Urothelium cell line (cell line): ENCODE results near the gene RENBP.
A peak's percentile ranks its signal among the peaks of the same experiment; 100 is the strongest.

ENCODE experiments used
- DNase-seq: peaks from one replicate; pipeline ENCODE4 v3.0.0; 2011; ENCODE audit warnings: low spot score, mixed read lengths
- FAIRE-seq: peaks from 2 replicates; lab custom pipeline; 2011; peaks lifted over from hg19 to GRCh38; lab: Jason Lieb, UNC

RENBP gene

DNA sequence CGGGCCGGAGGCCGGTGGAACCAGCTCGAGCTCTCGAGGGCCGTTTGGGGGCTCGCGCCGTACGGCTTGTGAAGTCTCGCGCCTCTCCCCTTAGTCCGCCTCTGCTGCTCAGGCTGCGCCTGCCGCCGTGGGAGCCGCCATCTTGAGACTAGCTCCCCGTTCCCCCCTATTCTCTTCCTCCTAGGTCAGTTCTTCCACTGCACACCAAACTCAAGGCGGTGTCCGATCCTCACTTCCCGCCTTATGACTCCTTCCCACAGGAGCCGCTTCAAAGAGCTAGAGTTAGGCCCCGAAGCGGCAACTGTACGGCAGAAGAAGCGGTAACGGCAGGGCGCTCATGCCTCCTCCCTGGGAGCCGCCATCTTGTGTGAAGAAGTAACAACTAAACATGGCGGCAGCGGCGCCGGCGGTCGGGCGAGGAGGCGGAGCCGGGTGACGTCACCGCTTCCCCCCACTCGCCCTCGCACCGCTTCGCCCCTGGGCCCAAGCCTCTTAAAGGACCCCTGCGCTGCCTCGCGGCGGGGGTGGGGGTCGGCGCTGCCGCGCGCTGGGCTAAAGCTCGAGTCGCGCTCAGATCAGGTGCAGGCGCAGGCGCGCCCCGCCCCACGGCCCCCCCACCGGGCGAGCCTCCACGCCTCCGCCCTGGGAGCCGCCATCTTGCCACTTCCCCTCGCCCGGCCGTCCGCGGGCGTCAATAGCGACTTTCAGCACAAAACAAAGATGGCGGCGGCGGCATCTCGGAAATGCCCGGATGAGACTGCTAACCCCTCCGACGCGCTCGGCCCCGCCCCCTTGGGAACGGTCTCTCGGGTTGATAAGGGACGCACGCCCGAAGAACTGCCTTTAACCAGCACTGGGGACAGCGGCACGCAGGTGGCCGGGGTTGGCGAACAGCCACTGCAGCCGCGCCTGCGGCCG, 27.3 kb upstream of the RENBP start, which contains the start of gene HCFC1:
Gene HCFC1, minus strand, starts transcription at position 369 of the 918 bp plus-strand sequence. CDS start 978 bp downstream, outside the sequence.
- peak; percentile 71 for FAIRE-seq

DNA sequence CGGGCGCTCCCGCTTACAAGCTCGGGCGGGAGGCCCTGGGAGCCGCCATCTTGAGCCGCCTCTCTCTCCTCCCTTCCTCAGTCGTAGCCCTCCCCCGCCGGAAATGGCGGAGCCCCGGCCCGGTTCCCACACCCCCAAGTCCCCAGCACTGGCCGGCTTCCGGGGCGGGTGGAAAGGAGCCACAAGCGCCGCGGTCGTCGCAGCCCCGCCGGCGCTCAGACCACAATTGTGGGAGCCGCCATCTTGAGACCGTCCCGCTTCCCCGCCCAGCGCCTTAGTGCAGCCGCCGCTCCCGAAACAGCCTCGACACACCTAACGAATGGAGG, 26.6 kb upstream of the RENBP start:
- DNase-seq = peak; percentile 88
- FAIRE-seq = no peak

More for the DNA sequence above, 27.3 kb upstream of the RENBP start, which contains the start of gene HCFC1:
- DNase-seq = peak; percentile 84

DNA sequence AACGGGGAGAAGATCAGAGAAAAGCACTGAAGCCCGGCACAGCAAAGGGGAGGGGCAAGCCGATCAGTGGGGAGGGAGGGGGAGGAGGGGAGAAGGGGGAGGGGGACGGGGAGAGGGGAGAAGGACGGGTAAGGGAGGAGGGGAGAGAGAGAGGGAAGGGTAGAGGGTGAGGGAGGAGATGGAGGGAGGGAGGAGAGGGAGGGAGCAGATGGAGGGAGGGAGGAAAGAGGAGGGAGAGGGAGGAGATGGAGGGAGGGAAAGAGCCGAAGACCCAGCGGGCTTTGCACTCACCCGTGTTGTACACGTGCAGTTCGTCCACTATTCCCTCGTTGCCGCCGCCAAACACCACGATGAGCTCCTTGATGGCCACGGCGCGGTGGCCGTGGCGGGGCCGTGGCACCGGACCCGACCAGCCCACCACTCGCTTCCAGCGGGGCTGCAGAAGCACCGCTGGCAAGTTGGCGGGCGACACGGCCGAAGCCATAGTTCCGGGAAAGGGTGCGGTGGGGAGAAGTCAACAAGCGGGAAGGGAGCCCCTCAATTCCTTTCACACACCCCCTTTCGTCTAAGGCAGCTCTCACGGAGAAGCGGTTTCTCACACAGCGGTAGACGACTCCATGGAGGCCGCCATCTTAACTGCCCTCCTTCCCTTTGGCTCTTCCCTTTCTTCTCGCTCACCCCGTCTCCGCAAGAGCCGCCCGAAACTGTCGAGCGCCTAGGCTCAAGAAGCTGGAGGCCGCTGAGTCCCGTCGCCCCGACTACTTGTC, 26.1 kb upstream of the RENBP start:
- FAIRE-seq (no peak), DNase-seq (peak; percentile 19)

DNA sequence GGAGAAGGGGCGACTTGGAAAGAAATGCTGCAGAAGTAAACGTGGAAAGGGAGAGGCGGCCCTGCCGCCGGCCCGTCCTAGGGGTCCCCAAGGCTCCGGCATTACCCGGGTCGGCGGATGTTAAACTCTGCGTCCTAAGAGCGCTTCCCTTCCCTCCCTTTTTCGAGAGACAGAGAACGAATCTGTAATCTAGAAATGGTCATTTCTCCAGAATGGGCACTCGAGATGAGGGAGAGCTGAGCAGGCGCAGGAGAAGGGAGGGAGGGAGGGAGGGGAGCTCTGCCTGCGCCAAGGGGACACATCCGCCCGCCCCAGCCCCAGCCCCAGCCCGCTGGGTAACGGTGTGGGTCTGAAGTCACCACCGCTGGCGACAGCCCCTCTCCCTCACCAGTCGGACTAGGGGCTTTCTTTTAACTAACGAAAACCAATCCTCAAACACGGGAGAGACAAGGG, 25.5 kb upstream of the RENBP start:
- DNase-seq (no peak), FAIRE-seq (no peak)

DNA sequence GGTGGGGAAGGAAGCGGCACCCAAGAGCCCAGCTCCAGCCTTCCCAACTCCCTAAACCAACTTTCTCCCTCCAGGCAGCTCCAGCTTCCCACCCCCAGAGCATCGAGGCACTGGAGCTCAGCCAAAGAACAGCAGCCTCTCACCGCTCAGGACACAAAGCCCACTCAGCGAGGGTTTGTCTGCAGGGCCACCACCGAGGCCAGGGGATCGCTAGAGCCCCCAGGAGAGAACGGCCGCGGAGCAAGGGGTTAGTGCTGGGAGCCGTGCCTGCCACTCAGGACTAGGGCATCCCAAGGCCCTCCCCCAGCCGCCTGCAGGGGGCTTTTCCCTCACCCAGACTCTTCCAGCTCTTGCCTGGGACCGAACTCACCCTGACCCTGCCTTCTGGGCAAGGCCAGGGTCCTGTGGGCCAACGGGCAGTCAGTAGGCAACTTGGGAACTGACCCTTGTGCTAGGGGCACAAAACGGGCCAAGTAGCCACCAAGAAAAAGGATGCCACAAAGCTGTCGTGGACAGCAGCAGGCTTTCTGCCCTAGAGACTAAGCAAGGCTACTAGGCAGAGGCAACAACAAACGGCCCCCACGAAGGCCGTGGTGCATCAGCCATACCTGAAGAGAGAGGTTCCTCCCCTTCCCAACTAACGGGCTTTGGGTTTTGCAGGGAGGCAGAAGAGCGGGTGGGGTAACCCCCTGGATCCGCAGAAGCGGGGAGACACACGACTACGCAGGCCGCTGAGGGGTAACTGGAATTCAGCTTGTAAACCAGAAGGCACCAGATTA, 24.9 kb upstream of the RENBP start:
- DNase-seq (no peak), FAIRE-seq (no peak)

DNA sequence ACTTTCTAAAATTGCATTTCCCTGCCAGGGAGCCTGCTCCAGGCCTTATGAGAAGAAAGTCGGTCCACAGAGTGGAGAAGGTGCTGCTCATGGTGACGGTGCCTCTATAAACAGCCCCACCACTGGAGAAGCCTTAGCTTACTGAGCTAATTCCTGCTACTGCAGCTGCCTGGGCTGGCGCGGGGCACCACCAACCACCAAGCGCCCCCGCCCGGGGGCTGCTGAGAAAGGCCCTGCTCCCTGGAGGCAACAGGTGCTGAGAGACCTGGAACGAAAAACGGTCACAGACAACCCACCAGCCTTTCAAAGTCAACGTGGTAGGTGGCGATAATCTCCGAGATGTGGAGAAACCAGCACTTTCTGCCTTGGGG, 24.3 kb upstream of the RENBP start:
- FAIRE-seq (no peak), DNase-seq (no peak)

DNA sequence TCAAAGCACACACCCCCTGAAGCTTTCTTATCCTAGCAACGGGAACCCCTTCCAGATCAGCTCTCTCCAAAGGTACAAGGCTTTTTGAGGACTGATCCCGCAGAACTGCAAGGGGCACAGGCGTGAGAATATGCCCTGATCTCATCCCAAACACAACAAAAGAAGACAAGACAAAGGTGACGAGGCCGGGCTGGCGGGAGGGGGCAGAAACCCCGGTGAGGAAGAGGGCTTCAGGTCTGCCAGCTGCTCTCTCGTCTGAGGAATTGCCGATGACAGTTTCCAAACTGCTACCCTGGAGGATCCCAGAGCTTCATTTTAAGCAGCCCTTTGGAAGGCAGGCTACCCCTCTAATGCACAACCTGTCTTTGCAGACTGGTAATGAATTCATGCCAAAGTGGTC, 23.8 kb upstream of the RENBP start:
- FAIRE-seq (no peak), DNase-seq (no peak)

DNA sequence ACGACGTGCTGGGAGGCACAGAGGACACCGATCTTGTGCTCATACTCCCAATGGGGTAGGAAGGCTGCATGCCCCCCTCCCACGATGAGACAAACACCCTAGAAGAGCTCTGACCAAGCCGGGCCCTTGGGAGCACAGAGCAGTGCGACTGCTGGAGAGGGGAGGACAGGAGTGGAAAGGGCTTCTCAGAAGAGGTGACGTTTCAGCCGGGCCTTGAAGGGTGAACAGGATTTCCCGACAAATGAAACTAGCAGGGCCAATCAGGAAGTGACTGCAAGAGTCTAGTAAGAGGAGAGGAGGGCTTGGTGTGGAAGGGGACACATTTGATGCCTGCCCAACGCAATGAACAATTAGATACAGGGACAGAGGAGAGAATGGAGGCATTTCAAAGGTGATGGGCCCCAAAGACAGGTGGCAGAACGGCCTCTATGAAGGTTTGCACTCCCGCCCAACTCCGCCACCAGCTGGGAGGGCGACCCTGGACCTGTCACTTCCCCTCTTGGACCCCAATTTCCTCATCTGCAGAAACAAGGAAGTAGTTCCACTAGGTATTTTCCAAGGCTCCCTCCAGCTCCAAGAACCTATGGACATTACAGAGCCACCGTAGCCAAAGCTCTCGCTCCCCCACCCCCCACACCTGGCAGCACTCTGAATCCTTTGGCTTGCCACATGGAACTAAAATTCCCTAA, 23.2 kb upstream of the RENBP start:
- FAIRE-seq = no peak

DNA sequence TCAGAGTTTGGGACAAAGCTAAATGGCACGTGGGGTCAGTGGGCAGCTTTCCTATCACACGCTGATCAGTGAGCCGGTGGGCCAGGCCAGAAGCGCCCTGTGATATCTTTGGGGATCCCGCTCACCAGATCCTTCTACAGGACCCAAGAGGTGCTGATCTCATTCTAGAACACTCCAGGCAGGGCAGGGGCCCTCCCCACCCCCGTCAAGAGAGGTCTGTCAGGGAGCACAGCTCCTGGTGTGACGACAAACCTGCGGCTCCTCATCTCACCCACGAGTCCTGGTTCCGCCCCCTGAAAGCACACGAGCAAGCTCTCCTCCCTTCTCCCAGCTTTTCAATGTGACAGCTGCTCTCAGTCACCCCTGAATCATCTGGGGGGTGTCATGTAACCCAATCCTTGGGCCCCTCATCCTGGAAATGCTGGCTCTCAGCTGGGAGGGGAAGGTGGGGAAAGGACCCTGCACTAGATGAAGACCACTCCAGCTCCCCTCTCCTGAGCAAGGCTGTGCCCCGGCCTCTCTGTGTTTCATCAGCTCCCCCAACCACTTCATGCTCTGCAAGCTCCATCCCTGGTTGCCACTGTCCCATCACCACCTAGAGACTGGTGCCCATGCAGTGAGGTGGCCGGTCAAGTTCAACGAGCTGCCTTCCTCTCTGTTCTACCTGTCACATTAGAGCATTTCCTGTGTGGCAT, 22.5 kb upstream of the RENBP start:
- no peak for DNase-seq
- no peak for FAIRE-seq

More for the DNA sequence above, 23.2 kb upstream of the RENBP start:
- no peak for DNase-seq

DNA sequence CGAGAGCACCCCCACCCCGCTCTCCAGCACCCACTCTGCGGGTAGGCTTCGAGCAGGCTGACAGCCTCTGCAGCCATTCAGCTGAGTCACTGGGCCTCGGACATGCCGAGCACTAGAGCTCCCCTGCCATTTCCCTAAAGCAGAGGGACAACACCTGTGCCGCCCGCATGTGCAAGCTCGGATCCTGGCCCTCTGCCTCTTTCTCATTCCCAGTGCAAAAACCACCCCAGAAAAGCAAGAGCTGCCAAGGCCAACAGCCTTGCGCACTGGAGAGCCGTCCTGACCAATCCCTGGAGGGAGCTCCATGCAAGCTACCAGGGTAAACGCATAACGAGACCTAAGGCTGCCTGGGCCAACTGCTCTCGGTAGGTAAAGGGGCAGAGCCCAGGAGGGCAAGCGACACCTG, 21.8 kb upstream of the RENBP start:
- DNase-seq (no peak), FAIRE-seq (no peak)

DNA sequence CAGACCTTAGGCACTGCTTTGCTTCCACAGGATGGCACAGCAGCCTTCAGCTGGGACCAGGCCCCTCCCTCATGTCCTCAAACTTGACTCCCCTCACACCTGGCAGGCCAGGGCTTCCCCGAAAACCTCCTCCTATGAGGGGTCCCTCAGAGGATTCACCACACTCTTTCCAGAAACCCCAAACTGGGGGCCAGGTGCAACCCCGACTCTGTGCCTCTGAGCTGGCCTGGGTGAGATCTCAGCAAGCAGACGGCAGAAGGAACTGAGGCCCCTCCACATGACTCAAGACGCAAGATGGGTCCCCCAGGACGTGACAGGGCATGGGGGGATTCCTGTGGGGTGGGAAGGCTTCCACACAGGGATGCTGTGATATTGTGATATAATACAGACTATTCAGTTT, 21.0 kb upstream of the RENBP start:
- DNase-seq (no peak), FAIRE-seq (no peak)

DNA sequence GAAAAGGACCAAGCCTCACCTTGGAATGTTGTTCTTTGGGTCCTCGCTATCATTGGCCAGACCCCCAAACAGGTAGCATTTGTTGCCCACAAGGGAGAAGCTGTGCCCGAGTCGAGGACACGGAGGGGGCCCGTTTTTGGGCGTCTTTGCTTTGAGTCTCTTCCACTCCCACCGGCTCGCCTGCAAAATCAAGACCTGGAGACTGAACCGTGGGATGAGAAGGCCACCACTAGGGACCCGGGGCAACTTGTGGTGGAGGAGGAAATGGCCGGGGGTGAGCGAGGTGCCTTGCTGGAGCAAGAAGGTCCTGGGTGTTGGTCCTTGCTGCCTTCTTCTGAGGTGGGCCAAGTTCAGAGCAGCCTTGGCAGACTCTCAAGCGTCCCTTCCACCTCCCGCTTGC, 19.7 kb upstream of the RENBP start:
- FAIRE-seq (no peak), DNase-seq (no peak)

DNA sequence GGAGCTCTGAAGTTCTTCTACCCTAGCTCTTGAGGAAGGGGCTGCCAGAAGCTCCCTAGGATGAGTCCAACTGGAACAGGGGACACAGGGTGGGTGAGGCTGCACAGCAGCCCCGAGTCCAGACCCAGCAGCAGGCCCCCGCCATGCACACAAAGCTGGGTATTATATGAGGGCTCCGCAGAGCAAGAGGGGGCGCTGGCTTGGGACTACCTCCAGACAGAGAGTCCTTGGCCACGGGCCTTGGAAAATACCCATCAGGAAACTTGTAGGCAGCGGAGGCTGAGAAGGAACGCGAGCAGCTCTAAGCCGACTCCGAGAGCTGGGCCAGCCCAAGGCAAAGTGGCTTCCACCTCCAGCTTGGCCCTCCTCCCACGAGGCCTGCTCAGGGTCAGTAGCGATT, 19.1 kb upstream of the RENBP start:
- DNase-seq = no peak

DNA sequence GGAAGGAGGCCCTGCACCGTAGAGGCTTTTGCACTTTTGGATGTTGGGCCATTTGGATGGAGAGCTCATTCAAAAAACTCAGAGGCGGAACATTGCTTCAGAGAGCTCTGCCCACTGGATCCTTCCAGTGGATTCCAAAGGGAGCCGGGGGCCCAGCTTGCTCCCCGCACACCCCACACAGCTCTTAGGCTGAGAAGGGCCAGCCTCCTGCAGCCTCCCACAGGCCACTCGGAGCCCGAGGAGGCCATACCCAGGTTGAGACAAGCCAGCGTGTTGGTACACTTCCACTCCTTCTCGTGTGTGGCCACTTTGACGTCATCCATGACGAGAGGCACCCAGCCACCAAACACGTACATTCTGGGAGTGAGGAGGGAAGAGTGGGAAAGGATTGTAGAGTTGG, 16.8 kb upstream of the RENBP start:
- FAIRE-seq (no peak), DNase-seq (no peak)

More for the DNA sequence above, 19.1 kb upstream of the RENBP start:
- no peak for FAIRE-seq

DNA sequence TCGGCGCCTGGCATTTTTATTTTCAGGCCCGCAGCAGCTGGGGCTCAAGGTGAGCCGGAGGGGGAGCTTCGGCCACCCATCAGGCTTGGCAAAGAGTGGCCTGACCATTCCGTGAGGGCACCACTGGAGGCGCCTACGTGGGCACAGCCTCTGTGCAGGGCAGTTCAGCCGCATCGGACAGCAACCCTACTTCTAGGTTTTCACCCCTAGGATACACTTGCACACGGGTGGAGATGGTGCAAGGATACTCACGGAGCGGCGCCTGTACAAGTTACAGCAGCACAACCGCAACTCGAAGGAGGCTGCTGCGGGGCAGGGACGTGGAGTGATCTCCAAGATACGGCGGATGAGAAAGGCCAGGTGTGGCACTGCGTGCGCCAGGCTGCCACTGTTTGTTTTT, 16.3 kb upstream of the RENBP start:
- DNase-seq = no peak
- FAIRE-seq = no peak

DNA sequence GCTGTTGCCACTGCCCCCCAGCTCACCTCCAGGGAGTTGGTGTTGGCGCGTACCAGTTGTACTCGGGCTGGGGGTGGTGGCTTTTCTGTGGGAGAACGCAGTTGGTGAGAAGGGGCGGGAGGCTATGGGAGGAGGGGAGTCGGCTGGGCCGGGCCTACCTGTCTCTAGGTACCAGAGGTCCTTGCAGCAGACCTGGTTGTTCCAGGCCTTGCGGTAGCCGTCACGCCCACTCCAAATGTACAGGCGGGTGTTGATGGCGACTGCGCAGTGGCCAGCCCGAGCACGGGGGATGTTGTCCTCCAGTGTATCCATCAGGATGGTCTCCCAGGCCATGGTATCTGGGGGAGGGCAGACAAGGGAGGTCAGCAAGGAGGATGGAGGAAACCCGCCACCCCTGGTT, 15.6 kb upstream of the RENBP start:
- DNase-seq = no peak
- no peak for FAIRE-seq

DNA sequence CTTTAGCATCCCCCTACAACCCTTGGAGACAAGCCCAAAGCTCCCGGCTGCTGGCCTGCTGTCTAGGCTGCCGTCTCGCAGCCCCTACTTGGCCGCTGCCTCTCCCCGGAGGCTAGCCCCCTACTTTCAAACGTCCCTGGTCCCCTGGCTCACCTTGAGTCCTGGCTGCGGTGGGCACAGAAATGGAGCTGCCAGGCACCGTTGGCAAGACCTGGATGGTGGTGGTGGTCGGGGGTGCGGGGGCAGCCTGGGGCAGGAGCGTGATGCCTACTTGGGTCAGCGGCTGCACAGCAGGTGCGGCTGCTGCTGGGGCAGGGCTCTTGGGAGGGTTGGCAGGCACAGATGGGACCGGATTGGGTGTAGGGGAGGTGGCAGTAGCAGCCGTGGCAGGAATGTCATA, 15.2 kb upstream of the RENBP start:
- DNase-seq (no peak), FAIRE-seq (no peak)

DNA sequence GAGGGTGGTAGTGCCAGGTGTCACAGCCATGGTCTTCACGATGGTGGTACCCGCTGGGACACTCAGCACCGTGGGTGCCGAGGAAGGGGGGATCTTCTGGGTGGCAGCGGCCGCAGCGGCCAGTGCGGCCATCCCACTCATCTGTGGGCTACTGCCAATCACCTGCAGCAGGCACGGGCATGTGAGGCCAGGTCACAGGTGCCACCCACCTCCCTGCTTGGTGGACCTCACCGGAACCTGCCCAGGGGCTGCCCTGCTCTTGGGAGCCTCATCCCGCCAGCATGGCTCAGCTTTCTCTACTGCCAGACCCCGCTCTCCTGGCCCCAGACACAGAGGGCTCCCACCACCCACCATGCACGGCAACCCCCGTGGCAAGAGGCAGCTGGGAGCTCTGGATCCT, 14.2 kb upstream of the RENBP start:
- DNase-seq = no peak
- no peak for FAIRE-seq

DNA sequence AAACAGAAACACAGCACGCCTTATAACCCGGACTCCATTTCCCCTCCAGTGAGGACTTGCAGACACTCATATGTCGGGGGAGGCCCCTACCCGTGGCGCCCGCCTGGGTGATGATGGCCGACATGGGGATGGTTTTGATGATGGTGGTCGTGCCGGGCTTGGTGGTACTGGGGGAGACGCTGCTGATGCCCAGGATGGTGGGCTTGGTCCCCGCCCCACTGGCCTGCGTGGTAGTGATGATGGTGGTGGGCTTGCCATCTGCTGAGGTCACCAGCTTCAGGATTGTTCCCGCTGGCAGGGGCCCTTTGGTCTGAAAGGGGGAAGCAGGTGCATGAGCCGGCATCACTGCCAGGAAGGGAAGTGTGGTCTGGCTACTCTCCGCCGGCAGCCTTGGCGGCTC, 12.8 kb upstream of the RENBP start:
- DNase-seq (no peak), FAIRE-seq (no peak)
